Ascending aorta (tissue), 2 donors: ENCODE results near the gene TTC7B. TPM values are rescaled to one million over a fixed set of nuclear protein-coding genes. Genes with fewer than 3 reads are reported as not detected.
A peak's percentile ranks its signal among the peaks of the same experiment; 100 is the strongest.

Experiments used
- DNase-seq, 2 donors: peaks; one replicate each; pipeline ENCODE4 v3.0.0-alpha.2; 2019; ENCODE audit warnings: low spot score in 2 of 2
- H3K27ac ChIP-seq, 2 donors: fragments of 200-600 bp; sonication (generic); one replicate each; pipeline ENCODE4 v1.5.1; 2016 to 2017; ENCODE audit warnings: mild to moderate bottlenecking in 1 of 2
- H3K27me3 ChIP-seq: fragments of 200-600 bp; sonication (generic); one replicate; pipeline ENCODE4 v1.5.1; 2017
- H3K36me3 ChIP-seq, 2 donors: fragments of 200-600 bp; sonication (generic); one replicate each; pipeline ENCODE4 v1.5.1; 2016
- H3K4me1 ChIP-seq, 2 donors: fragments of 200-600 bp; sonication (generic); one replicate each; pipeline ENCODE4 v1.5.1; 2016 to 2017; ENCODE audit warnings: mild to moderate bottlenecking in 1 of 2
- H3K4me3 ChIP-seq, 2 donors: fragments of 200-600 bp; sonication (generic); one replicate each; pipeline ENCODE4 v1.5.1; 2016 to 2017; ENCODE audit warnings: mild to moderate bottlenecking in 1 of 2
- H3K9me3 ChIP-seq, 2 donors: fragments of 200-600 bp; sonication (generic); one replicate each; pipeline ENCODE4 v1.5.1; 2016
- intact Hi-C: fragments of 100-400 bp; cut with DNase I; formaldehyde crosslinking; loops from one replicate; pipeline ENCODE4 v1.15.1; 2023
- total RNA-seq: library from RNA; depleted of rRNA; stranded (reverse); fragments of >200 nt; gene quantifications from one replicate; pipeline ENCODE4 v1.1.0, GENCODE V29; 2016
- TF ChIP-seq, protein P1 (sequence below), 3 experiments: fragments of 200-600 bp in 2 of 3; fragments of 450-650 bp in 1 of 3; sonication (generic) in 2 of 3; IDR thresholded peaks; one replicate each; pipeline ENCODE4 v1.5.1; 2016 to 2019; ENCODE audit warnings: antibody characterized with exemption in 3 of 3, mild to moderate bottlenecking in 1 of 3, moderate library complexity in 1 of 3

Gene TTC7B
- total RNA-seq, 1 donor from 2014 or later, result 18.5 TPM

DNA sequence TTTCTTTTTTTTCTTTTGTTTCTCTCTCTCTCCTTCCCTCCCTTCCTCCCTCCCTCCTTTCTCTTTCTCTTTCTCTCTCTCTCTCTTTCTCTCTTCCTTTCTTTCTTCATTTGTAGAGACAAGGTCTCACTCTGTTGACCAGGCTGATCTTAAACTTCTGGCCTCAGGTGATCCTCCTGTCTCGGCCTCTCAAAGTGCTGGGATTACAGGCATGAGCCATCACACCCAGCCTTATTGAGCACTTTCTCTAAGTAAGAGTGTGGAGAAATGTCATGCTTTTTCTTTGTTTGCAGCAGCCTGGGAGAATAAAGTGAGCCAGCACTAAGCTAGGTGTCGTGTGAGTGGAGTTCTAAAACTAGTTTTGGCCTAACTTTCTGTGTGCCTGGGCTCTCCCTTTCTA lies 74.0 kb downstream of the TTC7B start:
- Histone ChIP-seq H3K27ac (peak overlapping the region; percentile 81 to 83), H3K4me3 (no peak overlapping the region), H3K4me1 (peaks cover 0 to 15% of the 10 kb centered on the region in 2 donors), H3K9me3 (no peaks in the 10 kb centered on the region), H3K27me3 (no peaks in the 10 kb centered on the region), H3K36me3 (no peaks in the 10 kb centered on the region)
- TF ChIP-seq, protein P1, sequence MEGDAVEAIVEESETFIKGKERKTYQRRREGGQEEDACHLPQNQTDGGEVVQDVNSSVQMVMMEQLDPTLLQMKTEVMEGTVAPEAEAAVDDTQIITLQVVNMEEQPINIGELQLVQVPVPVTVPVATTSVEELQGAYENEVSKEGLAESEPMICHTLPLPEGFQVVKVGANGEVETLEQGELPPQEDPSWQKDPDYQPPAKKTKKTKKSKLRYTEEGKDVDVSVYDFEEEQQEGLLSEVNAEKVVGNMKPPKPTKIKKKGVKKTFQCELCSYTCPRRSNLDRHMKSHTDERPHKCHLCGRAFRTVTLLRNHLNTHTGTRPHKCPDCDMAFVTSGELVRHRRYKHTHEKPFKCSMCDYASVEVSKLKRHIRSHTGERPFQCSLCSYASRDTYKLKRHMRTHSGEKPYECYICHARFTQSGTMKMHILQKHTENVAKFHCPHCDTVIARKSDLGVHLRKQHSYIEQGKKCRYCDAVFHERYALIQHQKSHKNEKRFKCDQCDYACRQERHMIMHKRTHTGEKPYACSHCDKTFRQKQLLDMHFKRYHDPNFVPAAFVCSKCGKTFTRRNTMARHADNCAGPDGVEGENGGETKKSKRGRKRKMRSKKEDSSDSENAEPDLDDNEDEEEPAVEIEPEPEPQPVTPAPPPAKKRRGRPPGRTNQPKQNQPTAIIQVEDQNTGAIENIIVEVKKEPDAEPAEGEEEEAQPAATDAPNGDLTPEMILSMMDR (IDR thresholded peaks at IDR 0.05), result no peak
- no peak for DNase-seq
- intact Hi-C loops, result no loop called here

DNA sequence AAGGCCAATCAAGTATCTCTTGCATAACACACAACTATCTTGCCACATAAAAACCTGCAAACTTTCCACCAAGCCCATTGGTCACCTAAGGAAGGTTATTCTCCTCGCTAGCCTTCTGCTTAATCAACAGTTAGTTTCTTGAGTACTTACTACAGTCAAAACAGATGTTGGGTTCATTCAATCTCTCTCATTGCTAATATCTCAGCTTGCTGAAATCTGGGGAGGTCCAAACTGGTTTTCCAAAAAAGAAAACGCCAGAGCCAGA lies 74.6 kb downstream of the TTC7B start:
- no peak for DNase-seq
- peaks cover 0 to 15% of the 10 kb centered on the region in 2 donors for H3K4me1 ChIP-seq
- no peaks in the 10 kb centered on the region for H3K27me3 ChIP-seq
- intact Hi-C loops, result no loop called here
- H3K9me3 ChIP-seq, result no peaks in the 10 kb centered on the region
- no peak overlapping the region for H3K4me3 ChIP-seq
- no peaks in the 10 kb centered on the region for H3K36me3 ChIP-seq
- TF ChIP-seq, protein P1 (IDR thresholded peaks at IDR 0.05), result no peak
- peak overlapping the region; percentile 2 to 81 for H3K27ac ChIP-seq

DNA sequence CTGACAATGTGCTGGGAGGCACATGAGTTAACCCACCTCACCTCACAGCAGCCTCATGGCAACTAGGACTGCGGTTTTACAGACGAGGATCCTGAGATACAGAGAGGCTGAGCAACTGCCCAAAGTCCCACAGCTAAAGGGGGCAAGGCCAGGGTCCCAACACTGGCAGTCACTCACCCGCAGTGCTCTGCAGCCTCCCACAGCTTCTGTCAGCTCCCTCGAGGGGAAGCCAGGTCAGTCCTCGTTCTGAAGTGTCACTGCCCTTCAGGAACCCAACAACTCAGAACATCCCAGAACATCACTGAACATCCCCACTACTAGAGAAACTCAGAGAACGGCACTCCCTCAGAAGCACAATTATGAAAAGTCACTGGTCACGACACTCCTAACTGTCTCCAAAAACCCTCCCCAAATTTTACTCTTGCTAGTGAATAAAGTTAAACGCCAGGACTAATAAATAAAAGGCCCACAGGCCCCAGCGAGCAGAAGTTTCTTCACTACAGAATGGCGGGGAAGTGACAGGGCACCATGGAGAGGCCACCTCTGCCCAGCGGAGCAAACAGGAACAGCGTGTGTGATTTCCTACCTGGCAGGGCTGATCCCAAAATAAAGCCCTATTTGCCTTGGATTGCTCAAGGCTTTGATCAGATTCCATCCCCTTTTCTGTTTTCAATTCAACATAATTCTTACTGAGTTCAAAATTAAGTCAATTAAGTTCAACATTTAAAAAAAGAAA lies 75.1 kb downstream of the TTC7B start:
- Histone ChIP-seq H3K36me3 (no peaks in the 10 kb centered on the region), H3K9me3 (no peaks in the 10 kb centered on the region), H3K4me3 (no peak overlapping the region), H3K27ac (peak overlapping the region; percentile 2 to 81), H3K27me3 (no peaks in the 10 kb centered on the region), H3K4me1 (peaks cover 0 to 15% of the 10 kb centered on the region in 2 donors)
- intact Hi-C loops, result no loop called here
- DNase-seq, result peak in 1 of 2 donors; percentile 40
- TF ChIP-seq, protein P1 (IDR thresholded peaks at IDR 0.05), result no peak

DNA sequence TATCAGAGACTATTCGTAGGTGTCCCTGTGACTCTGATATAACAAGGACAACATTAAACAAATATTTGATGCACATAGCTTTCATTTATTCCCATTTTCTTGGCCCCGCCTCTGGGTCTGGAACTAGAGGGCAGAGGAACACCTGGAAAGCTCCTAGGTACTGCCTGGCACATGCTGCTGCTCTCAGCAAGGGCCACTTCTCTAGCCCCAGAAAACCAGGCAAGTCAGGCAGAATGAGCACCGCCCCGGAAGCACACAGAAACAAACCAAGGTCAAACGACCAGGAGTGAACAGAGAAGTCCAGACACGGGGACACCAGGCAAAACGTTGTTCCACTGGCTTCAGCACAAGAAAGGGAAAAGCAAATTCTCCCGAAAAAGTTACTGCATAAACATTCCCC lies 76.1 kb downstream of the TTC7B start:
- peaks cover 0 to 15% of the 10 kb centered on the region in 2 donors for H3K4me1 ChIP-seq
- no peaks in the 10 kb centered on the region for H3K36me3 ChIP-seq
- peak in 1 of 2 donors; percentile 56 for DNase-seq
- H3K27ac ChIP-seq, result no peak overlapping the region
- intact Hi-C loops, result no loop called here
- H3K27me3 ChIP-seq, result no peaks in the 10 kb centered on the region
- TF ChIP-seq, protein P1 (IDR thresholded peaks at IDR 0.05), result no peak
- H3K9me3 ChIP-seq, result no peaks in the 10 kb centered on the region
- H3K4me3 ChIP-seq, result no peak overlapping the region

DNA sequence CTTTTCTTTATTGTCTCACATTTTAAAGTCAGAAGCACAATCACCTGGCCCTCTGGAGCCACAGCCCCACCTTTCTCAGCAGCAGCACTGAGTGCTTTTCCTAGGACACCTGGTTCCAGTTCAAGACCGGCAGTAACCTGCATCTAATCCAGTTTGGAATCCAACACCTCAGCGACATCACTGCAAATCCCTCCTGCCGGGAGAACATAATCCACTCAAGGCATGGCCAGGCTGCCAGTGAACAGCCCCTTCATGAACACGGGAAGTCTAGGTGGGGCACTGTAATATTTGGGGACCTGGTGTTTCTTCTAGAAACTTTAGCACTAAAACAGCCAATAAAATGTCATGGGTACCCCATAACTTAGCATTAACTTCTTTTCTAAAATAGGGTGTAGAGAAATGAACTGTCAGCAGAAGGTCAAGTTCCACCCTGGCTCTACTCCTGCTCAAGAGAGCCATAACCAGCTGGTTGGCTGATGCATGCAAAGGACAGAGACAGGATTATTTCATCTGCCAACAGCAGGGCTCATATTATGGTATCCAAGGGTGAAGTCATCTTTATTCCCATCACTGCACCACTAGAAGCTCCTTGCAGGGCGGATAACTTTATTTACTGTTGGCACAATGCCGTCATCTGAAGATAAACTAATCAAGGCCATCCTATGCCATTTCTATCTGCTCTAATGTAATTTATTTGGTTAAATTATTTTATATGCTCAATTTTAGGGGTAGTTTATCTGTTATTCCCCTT lies 76.7 kb downstream of the TTC7B start:
- Histone ChIP-seq H3K27ac (no peak overlapping the region), H3K27me3 (no peaks in the 10 kb centered on the region), H3K9me3 (no peaks in the 10 kb centered on the region), H3K36me3 (no peaks in the 10 kb centered on the region), H3K4me1 (peaks cover 0 to 15% of the 10 kb centered on the region in 2 donors), H3K4me3 (no peak overlapping the region)
- intact Hi-C loops, result no loop called here
- TF ChIP-seq, protein P1 (IDR thresholded peaks at IDR 0.05), result no peak
- peak in 1 of 2 donors; percentile 55 for DNase-seq
